Caco-2 (cell line): ENCODE data around the gene TMCC1. TPM values are rescaled to one million over a fixed set of nuclear protein-coding genes. Genes with fewer than 3 reads are reported as not detected.
"Not testable (repeated sequence)": the region's sequence is repeated elsewhere in the genome, so short reads cannot be mapped to it uniquely, and the experiment has no call there.

ENCODE experiments used
- BruUV-seq: library from RNA; stranded (reverse); fragments of 400-500 nt; replicated peaks from 2 replicates; lab custom pipeline; 2021; lab: Mats Ljungman, UMichigan
- CTCF ChIA-PET: fragments of 300-600 bp; sonication (Branson Sonifier 250); formaldehyde crosslinking; loops from one replicate; lab custom pipeline; 2022; ENCODE audit warnings: antibody characterized with exemption; lab: Charles Lee
- POLR2A ChIA-PET: fragments of 300-600 bp; sonication (Branson Sonifier 250); formaldehyde crosslinking; loops from one replicate; lab custom pipeline; 2022; ENCODE audit warnings: antibody characterized with exemption; lab: Charles Lee
- DNase-seq, 2 experiments: peaks; one replicate each; pipeline versions ENCODE4 v3.0.0 to v3.0.0-alpha.2; 2020 to 2022
- H3K27me3 ChIP-seq: replicated peaks from 2 replicates; pipeline ENCODE4 v1.6.0; 2011; ENCODE audit warnings: low read length; ENCODE audit not compliant: control insufficient read depth, insufficient read depth
- H3K36me3 ChIP-seq: 2 replicates; pipeline ENCODE4 v1.5.1; 2011; ENCODE audit warnings: low read length; ENCODE audit not compliant: control insufficient read depth, insufficient read depth
- H3K4me1 ChIP-seq: fragments of 250-450 bp; sonication (Bioruptor Pico); 2 replicates; pipeline ENCODE4 v1.5.1; 2020; ENCODE audit warnings: mild to moderate bottlenecking
- H3K4me3 ChIP-seq: 2 replicates; pipeline ENCODE4 v1.5.1; 2011; ENCODE audit warnings: low read depth, mild to moderate bottlenecking, control low read depth, low read length
- H3K9me3 ChIP-seq: fragments of 250-450 bp; sonication (Bioruptor Pico); 2 replicates; pipeline ENCODE4 v1.5.1; 2020; ENCODE audit warnings: mild to moderate bottlenecking, moderate library complexity
- H3K27ac Mint-ChIP-seq: one replicate; pipeline ENCODE4 v1.8.0; 2022; ENCODE audit warnings: mixed read lengths; ENCODE audit not compliant: unreplicated experiment
- H3K27me3 Mint-ChIP-seq: one replicate; pipeline ENCODE4 v1.8.0; 2022; ENCODE audit warnings: mixed read lengths; ENCODE audit not compliant: insufficient read depth, unreplicated experiment
- H3K36me3 Mint-ChIP-seq: one replicate; pipeline ENCODE4 v1.8.0; 2022; ENCODE audit warnings: mild to moderate bottlenecking, mixed read lengths; ENCODE audit not compliant: insufficient read depth, unreplicated experiment
- H3K4me1 Mint-ChIP-seq: one replicate; pipeline ENCODE4 v1.8.0; 2022; ENCODE audit warnings: low read depth, mixed read lengths; ENCODE audit not compliant: unreplicated experiment
- H3K4me3 Mint-ChIP-seq: one replicate; pipeline ENCODE4 v1.8.0; 2022; ENCODE audit warnings: mild to moderate bottlenecking, moderate library complexity, mixed read lengths; ENCODE audit not compliant: unreplicated experiment
- H3K9me3 Mint-ChIP-seq: one replicate; pipeline ENCODE4 v1.8.0; 2022; ENCODE audit warnings: mixed read lengths; ENCODE audit not compliant: unreplicated experiment
- CTCF ChIP-seq, 2 experiments: fragments of 200-600 bp in 1 of 2; IDR thresholded peaks; 1 replicate in 1 of 2; 2 replicates in 1 of 2; pipeline versions ENCODE4 v1.5.1 to v1.8.0; 2011 to 2022; ENCODE audit warnings: antibody characterized with exemption in 1 of 2, control low read depth in 1 of 2, inconsistent platforms in 1 of 2, low read depth in 1 of 2, low read length in 1 of 2, mild to moderate bottlenecking in 1 of 2, moderate library complexity in 1 of 2; ENCODE audit not compliant: insufficient read depth in 1 of 2, severe bottlenecking in 1 of 2, unreplicated experiment in 1 of 2
- intact Hi-C: fragments of 100-400 bp; cut with micrococcal nuclease; formaldehyde crosslinking; loops from one replicate; pipeline ENCODE4 v1.10.0; 2022; ENCODE audit not compliant: unreplicated experiment
- total RNA-seq: library from RNA; stranded (reverse); gene quantifications from 2 replicates; pipeline ENCODE4 v1.2.3, GENCODE V29; 2022

Gene TMCC1
- total RNA-seq, 1 experiment from 2014 or later: 27.8 TPM

- Mint-ChIP-seq H3K36me3 (no peaks in the 10 kb centered on the region), H3K4me3 (no peak overlapping the region), H3K27me3 (no peaks in the 10 kb centered on the region), H3K27ac (no peak overlapping the region), H3K9me3 (no peaks in the 10 kb centered on the region), H3K4me1 (peaks cover 34% of the 10 kb centered on the region)
- CTCF ChIA-PET: no interaction called here
- POLR2A ChIA-PET: no interaction called here
- Histone ChIP-seq H3K36me3 (no peaks in the 10 kb centered on the region), H3K9me3 (no peaks in the 10 kb centered on the region), H3K4me3 (no peak overlapping the region), H3K27me3 (no peaks in the 10 kb centered on the region), H3K4me1 (peaks cover 29% of the 10 kb centered on the region)
- intact Hi-C loops: no loop called here
- DNase-seq: no peak
- BruUV-seq: no TSS peak
- no peak for TF ChIP-seq CTCF (IDR thresholded peaks at IDR 0.05; ENCODE audit: insufficient read depth in 1 of 2, low read depth in 1 of 2, low read length in 1 of 2, severe bottlenecking in 1 of 2, unreplicated experiment in 1 of 2)
These were observed 210.3 kb downstream of the TMCC1 start for GRCh38 chr3:129683201-129683600.

GRCh38 chr3:129676985-129677384 lies 216.5 kb downstream of the TMCC1 start:
- Mint-ChIP-seq H3K4me3 (no peak overlapping the region), H3K9me3 (no peaks in the 10 kb centered on the region), H3K4me1 (peaks cover 15% of the 10 kb centered on the region), H3K36me3 (no peaks in the 10 kb centered on the region), H3K27me3 (no peaks in the 10 kb centered on the region), H3K27ac (no peak overlapping the region)
- no peak for TF ChIP-seq CTCF (IDR thresholded peaks at IDR 0.05; ENCODE audit: insufficient read depth in 1 of 2, low read depth in 1 of 2, low read length in 1 of 2, severe bottlenecking in 1 of 2, unreplicated experiment in 1 of 2)
- CTCF ChIA-PET: no interaction called here
- no peak for DNase-seq
- Histone ChIP-seq H3K4me1 (peaks cover 28% of the 10 kb centered on the region), H3K4me3 (no peak overlapping the region), H3K36me3 (no peaks in the 10 kb centered on the region), H3K27me3 (no peaks in the 10 kb centered on the region), H3K9me3 (no peaks in the 10 kb centered on the region)
- intact Hi-C loops: no loop called here
- POLR2A ChIA-PET: no interaction called here
- BruUV-seq: no TSS peak

- ChIA-PET POLR2A (interaction anchor here (0.5 to 0.6 kb wide), 2 partner anchors 119 to 123 kb away, joined by 3 to 9 read pairs; no protein-coding TSS in a partner anchor), CTCF (interaction anchor here (1.0 to 1.3 kb wide), 2 partner anchors 12 to 185 kb away, joined by 3 to 5 read pairs; no protein-coding TSS in a partner anchor)
- not testable (repeated sequence) for H3K27me3 ChIP-seq, H3K36me3 ChIP-seq, H3K9me3 Mint-ChIP-seq, DNase-seq, H3K27me3 Mint-ChIP-seq, BruUV-seq, H3K9me3 ChIP-seq, H3K36me3 Mint-ChIP-seq, H3K4me3 ChIP-seq
- Mint-ChIP-seq H3K27ac (peak overlapping the region; percentile 53), H3K4me1 (peaks cover 22% of the 10 kb centered on the region), H3K4me3 (peak overlapping the region; percentile 29)
- intact Hi-C loops: loop anchor here (1.0 kb wide), 1 partner anchor 11 kb away; no protein-coding TSS in a partner anchor
- H3K4me1 ChIP-seq: peaks cover 28% of the 10 kb centered on the region
These were observed 218.8 kb downstream of the TMCC1 start for GRCh38 chr3:129674798-129675123.
